Neutrophil (primary cell): ENCODE results near the gene CD180.

Source experiments
- H3K27ac ChIP-seq: fragments of 200-600 bp; sonication (generic); 2 replicates; pipeline ENCODE4 v1.5.1; 2016; ENCODE audit warnings: mild to moderate bottlenecking, moderate library complexity
- H3K27me3 ChIP-seq: fragments of 200-600 bp; sonication (generic); 2 replicates; pipeline ENCODE4 v1.6.0; 2016; ENCODE audit warnings: mild to moderate bottlenecking
- H3K36me3 ChIP-seq: fragments of 200-600 bp; sonication (generic); 2 replicates; pipeline ENCODE4 v1.5.1; 2017
- H3K4me1 ChIP-seq, 2 experiments: fragments of 200-600 bp in 1 of 2; sonication (generic) in 1 of 2; 1 replicate in 1 of 2; 2 replicates in 1 of 2; pipeline versions ENCODE4 v1.5.1 to v1.6.1; 2013 to 2016; ENCODE audit warnings: low read depth in 1 of 2, low read length in 1 of 2, mild to moderate bottlenecking in 1 of 2, moderate library complexity in 1 of 2; ENCODE audit not compliant: control insufficient read depth in 1 of 2, insufficient read depth in 1 of 2
- H3K4me3 ChIP-seq, 2 experiments: fragments of 200-600 bp in 1 of 2; sonication (generic) in 1 of 2; 1 replicate in 1 of 2; 2 replicates in 1 of 2; pipeline ENCODE4 v1.5.1; 2013 to 2016; ENCODE audit warnings: low read depth in 1 of 2, low read length in 1 of 2, mild to moderate bottlenecking in 1 of 2, moderate library complexity in 1 of 2
- H3K9me3 ChIP-seq: fragments of 200-600 bp; sonication (generic); 2 replicates; pipeline ENCODE4 v1.5.1; 2016
- CTCF ChIP-seq: fragments of 200-600 bp; sonication (generic); IDR thresholded peaks from 2 replicates; pipeline ENCODE4 v1.5.1; 2016; ENCODE audit warnings: antibody characterized with exemption

Gene CD180

GRCh38 chr5:67152400-67152799, 44.2 kb downstream of the CD180 start:
- no peaks in the 10 kb centered on the region for H3K9me3 ChIP-seq
- H3K4me1 ChIP-seq: no peaks in the 10 kb centered on the region
- no peak for TF ChIP-seq CTCF
- H3K36me3 ChIP-seq: no peaks in the 10 kb centered on the region
- no peaks in the 10 kb centered on the region for H3K27me3 ChIP-seq
- no peak overlapping the region for H3K27ac ChIP-seq
- no peak overlapping the region for H3K4me3 ChIP-seq

- Histone ChIP-seq H3K27ac (no peak overlapping the region), H3K27me3 (no peaks in the 10 kb centered on the region), H3K36me3 (no peaks in the 10 kb centered on the region), H3K9me3 (no peaks in the 10 kb centered on the region), H3K4me1 (no peaks in the 10 kb centered on the region), H3K4me3 (no peak overlapping the region)
- no peak for TF ChIP-seq CTCF
These were observed 46.6 kb downstream of the CD180 start for GRCh38 chr5:67149951-67150523.

GRCh38 chr5:67149057-67149950, 47.3 kb downstream of the CD180 start:
- H3K36me3 ChIP-seq: no peaks in the 10 kb centered on the region
- no peak for TF ChIP-seq CTCF
- no peak overlapping the region for H3K27ac ChIP-seq
- H3K4me1 ChIP-seq: no peaks in the 10 kb centered on the region
- H3K4me3 ChIP-seq: no peak overlapping the region
- no peaks in the 10 kb centered on the region for H3K9me3 ChIP-seq
- H3K27me3 ChIP-seq: no peaks in the 10 kb centered on the region

GRCh38 chr5:67147760-67148159, 48.8 kb downstream of the CD180 start:
- no peak overlapping the region for H3K4me3 ChIP-seq
- H3K9me3 ChIP-seq: no peaks in the 10 kb centered on the region
- no peaks in the 10 kb centered on the region for H3K27me3 ChIP-seq
- no peak for TF ChIP-seq CTCF
- H3K36me3 ChIP-seq: no peaks in the 10 kb centered on the region
- H3K27ac ChIP-seq: no peak overlapping the region
- no peaks in the 10 kb centered on the region for H3K4me1 ChIP-seq

- no peak overlapping the region for H3K27ac ChIP-seq
- no peak overlapping the region for H3K4me3 ChIP-seq
- no peaks in the 10 kb centered on the region for H3K4me1 ChIP-seq
- H3K36me3 ChIP-seq: no peaks in the 10 kb centered on the region
- H3K27me3 ChIP-seq: no peaks in the 10 kb centered on the region
- no peak for TF ChIP-seq CTCF
- no peaks in the 10 kb centered on the region for H3K9me3 ChIP-seq
These were observed 49.6 kb downstream of the CD180 start for GRCh38 chr5:67146981-67147380.
